Gastrocnemius medialis (tissue), 4 donors: Measurements from ENCODE around the gene ITIH6. TPM values are rescaled to one million over a fixed set of nuclear protein-coding genes. Genes with fewer than 3 reads are reported as not detected.

ENCODE experiments used
- ATAC-seq, 2 donors: fragments of 150-250 bp; one replicate each; pipeline ENCODE4 v1.9.1; 2016
- DNase-seq, 2 donors: peaks; one replicate each; pipeline ENCODE4 v3.0.0-alpha.2; 2019
- H3K27ac ChIP-seq, 4 donors: fragments of 200-600 bp; sonication (generic); 1 replicate in 1 of 4; 2 replicates in 3 of 4; pipeline ENCODE4 v1.5.1; 2016 to 2018; ENCODE audit warnings: mild to moderate bottlenecking in 2 of 4, moderate library complexity in 1 of 4
- H3K27me3 ChIP-seq, 3 donors: fragments of 200-600 bp; sonication (generic) in 2 of 3; 1 replicate in 1 of 3; 2 replicates in 2 of 3; pipeline versions ENCODE4 v1.5.1 to v1.6.0; 2016 to 2019; ENCODE audit warnings: mild to moderate bottlenecking in 1 of 3, moderate library complexity in 1 of 3
- H3K36me3 ChIP-seq, 2 donors: fragments of 200-600 bp; sonication (generic) in 1 of 2; one replicate each; pipeline ENCODE4 v1.5.1; 2017 to 2018
- H3K4me1 ChIP-seq, 2 donors: fragments of 200-600 bp; sonication (generic) in 1 of 2; one replicate each; pipeline ENCODE4 v1.5.1; 2016 to 2017; ENCODE audit warnings: mild to moderate bottlenecking in 2 of 2
- H3K4me3 ChIP-seq, 4 donors: fragments of 200-600 bp; sonication (generic) in 3 of 4; 1 replicate in 1 of 4; 2 replicates in 3 of 4; pipeline ENCODE4 v1.5.1; 2016 to 2019; ENCODE audit warnings: mild to moderate bottlenecking in 2 of 4
- H3K9me3 ChIP-seq, 3 donors: fragments of 200-600 bp; sonication (generic) in 2 of 3; 1 replicate in 1 of 3; 2 replicates in 2 of 3; pipeline ENCODE4 v1.5.1; 2016 to 2019
- POLR2A ChIP-seq, 2 donors: fragments of 450-650 bp; IDR thresholded peaks; one replicate each; pipeline ENCODE4 v1.6.1; 2017; ENCODE audit warnings: antibody characterized with exemption in 2 of 2, mild to moderate bottlenecking in 2 of 2, moderate library complexity in 2 of 2
- in situ Hi-C, 4 donors: fragments of 200-750 bp; cut with MboI; loops; one replicate each; pipeline versions ENCODE4 v1.15.0 to v1.8.0; 2017; ENCODE audit warnings: low sequenced_read_pairs in 4 of 4
- intact Hi-C: fragments of 100-400 bp; cut with DNase I; formaldehyde crosslinking; loops from one replicate; pipeline ENCODE4 v1.15.1; 2023; ENCODE audit warnings: low total_unique reads
- total RNA-seq, 4 donors: library from RNA; depleted of rRNA; stranded (reverse); fragments of >200 nt; gene quantifications; one replicate each; pipeline versions ENCODE4 v1.1.0 to v1.2.3, GENCODE V29; 2016
- TF ChIP-seq, protein P1 (sequence below), 5 experiments: fragments of 450-650 bp in 3 of 5; fragments of 200-600 bp in 2 of 5; sonication (generic) in 2 of 5; IDR thresholded peaks in 4 of 5; conservative IDR thresholded peaks in 1 of 5; 1 replicate in 4 of 5; 2 replicates in 1 of 5; pipeline ENCODE4 v1.5.1; 2016 to 2019; ENCODE audit warnings: antibody characterized with exemption in 5 of 5, mild to moderate bottlenecking in 3 of 5, moderate library complexity in 3 of 5

Gene ITIH6
- total RNA-seq, 4 donors from 2014 or later, result not detected

GRCh38 chrX:54812306-54812705 lies 14.3 kb upstream of the ITIH6 start:
- Histone ChIP-seq H3K36me3 (peaks cover 0 to 63% of the 10 kb centered on the region in 2 donors), H3K27me3 (no peaks in the 10 kb centered on the region), H3K4me3 (no peak overlapping the region), H3K27ac (no peak overlapping the region), H3K9me3 (no peaks in the 10 kb centered on the region), H3K4me1 (peaks cover 0 to 6% of the 10 kb centered on the region in 2 donors)
- TF ChIP-seq, protein P1, sequence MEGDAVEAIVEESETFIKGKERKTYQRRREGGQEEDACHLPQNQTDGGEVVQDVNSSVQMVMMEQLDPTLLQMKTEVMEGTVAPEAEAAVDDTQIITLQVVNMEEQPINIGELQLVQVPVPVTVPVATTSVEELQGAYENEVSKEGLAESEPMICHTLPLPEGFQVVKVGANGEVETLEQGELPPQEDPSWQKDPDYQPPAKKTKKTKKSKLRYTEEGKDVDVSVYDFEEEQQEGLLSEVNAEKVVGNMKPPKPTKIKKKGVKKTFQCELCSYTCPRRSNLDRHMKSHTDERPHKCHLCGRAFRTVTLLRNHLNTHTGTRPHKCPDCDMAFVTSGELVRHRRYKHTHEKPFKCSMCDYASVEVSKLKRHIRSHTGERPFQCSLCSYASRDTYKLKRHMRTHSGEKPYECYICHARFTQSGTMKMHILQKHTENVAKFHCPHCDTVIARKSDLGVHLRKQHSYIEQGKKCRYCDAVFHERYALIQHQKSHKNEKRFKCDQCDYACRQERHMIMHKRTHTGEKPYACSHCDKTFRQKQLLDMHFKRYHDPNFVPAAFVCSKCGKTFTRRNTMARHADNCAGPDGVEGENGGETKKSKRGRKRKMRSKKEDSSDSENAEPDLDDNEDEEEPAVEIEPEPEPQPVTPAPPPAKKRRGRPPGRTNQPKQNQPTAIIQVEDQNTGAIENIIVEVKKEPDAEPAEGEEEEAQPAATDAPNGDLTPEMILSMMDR (IDR thresholded peaks at IDR 0.05 in 4 of 5, conservative IDR thresholded peaks at IDR 0.05 in 1 of 5), result no peak
- TF ChIP-seq POLR2A (IDR thresholded peaks at IDR 0.05), result no peak
- intact Hi-C loops, result no loop called here
- no peak for DNase-seq
- in situ Hi-C loops, result no loop called here
- ATAC-seq, result no peak

GRCh38 chrX:54811301-54811885 lies 13.3 kb upstream of the ITIH6 start:
- intact Hi-C loops (no loop called here), in situ Hi-C loops (no loop called here)
- Histone ChIP-seq H3K4me1 (peaks cover 0 to 6% of the 10 kb centered on the region in 2 donors), H3K36me3 (peaks cover 0 to 63% of the 10 kb centered on the region in 2 donors), H3K27ac (no peak overlapping the region), H3K4me3 (no peak overlapping the region), H3K27me3 (no peaks in the 10 kb centered on the region), H3K9me3 (no peaks in the 10 kb centered on the region)
- TF ChIP-seq POLR2A (IDR thresholded peaks at IDR 0.05), result no peak
- ATAC-seq, result no peak
- DNase-seq, result no peak

GRCh38 chrX:54810532-54810931 lies 12.5 kb upstream of the ITIH6 start:
- no peak overlapping the region for H3K4me3 ChIP-seq
- no peak overlapping the region for H3K27ac ChIP-seq
- in situ Hi-C loops (no loop called here), intact Hi-C loops (no loop called here)
- ATAC-seq (no peak), DNase-seq (no peak)
- peaks cover 0 to 6% of the 10 kb centered on the region in 2 donors for H3K4me1 ChIP-seq
- peaks cover 0 to 54% of the 10 kb centered on the region in 2 donors for H3K36me3 ChIP-seq
- H3K27me3 ChIP-seq, result no peaks in the 10 kb centered on the region
- no peaks in the 10 kb centered on the region for H3K9me3 ChIP-seq
- TF ChIP-seq, protein P1 (IDR thresholded peaks at IDR 0.05 in 4 of 5, conservative IDR thresholded peaks at IDR 0.05 in 1 of 5), result no peak
- TF ChIP-seq POLR2A (IDR thresholded peaks at IDR 0.05), result no peak

GRCh38 chrX:54808605-54809483 lies 10.8 kb upstream of the ITIH6 start:
- ATAC-seq (peak; percentile 91 to 95), DNase-seq (peak; percentile 86 to 91)
- TF ChIP-seq POLR2A (IDR thresholded peaks at IDR 0.05), result no peak
- TF ChIP-seq, protein P1 (IDR thresholded peaks at IDR 0.05 in 4 of 5, conservative IDR thresholded peaks at IDR 0.05 in 1 of 5), result no peak
- Histone ChIP-seq H3K27ac (peak overlapping the region; percentile 87 to 90 (median 89)), H3K27me3 (no peaks in the 10 kb centered on the region), H3K4me3 (peak overlapping the region; percentile 71 to 94 (median 81)), H3K4me1 (peaks cover 0 to 6% of the 10 kb centered on the region in 2 donors), H3K9me3 (no peaks in the 10 kb centered on the region), H3K36me3 (peaks cover 0 to 37% of the 10 kb centered on the region in 2 donors)
- in situ Hi-C loops, result loop anchor here in 2 of 4 donors (10.0 kb wide), 1 partner anchor 164 kb away; no protein-coding TSS in a partner anchor
- intact Hi-C loops, result loop anchor here (1.0 to 2.0 kb wide), 2 partner anchors 170 to 626 kb away; partner anchors contain the start of gene FAM120C
